GM19468 (cell line): ENCODE results near the gene LANCL2.

Source experiments
- ATAC-seq: cut with Tn5 transposase; IDR thresholded peaks from one replicate; pipeline ENCODE4 v1.9.1; 2021; ENCODE audit warnings: mild to moderate bottlenecking, moderate library complexity, moderate number of reproducible peaks; ENCODE audit not compliant: unreplicated experiment; ENCODE audit errors: extremely low read depth

LANCL2 gene

GRCh38 chr7:55360486-55360885 lies 4.7 kb upstream of the LANCL2 start:
- no peak for ATAC-seq

- ATAC-seq: no peak
These were observed 3.6 kb upstream of the LANCL2 start for GRCh38 chr7:55361560-55361959.

GRCh38 chr7:55362927-55363326 lies 2.2 kb upstream of the LANCL2 start:
- ATAC-seq: no peak

- ATAC-seq: no peak
These were observed 1.6 kb upstream of the LANCL2 start for GRCh38 chr7:55363386-55364170.

- peak; percentile 73 for ATAC-seq
These were observed 731 bp downstream of the LANCL2 start for GRCh38 chr7:55365675-55366460.

GRCh38 chr7:55366461-55367070 lies 1.4 kb downstream of the LANCL2 start:
- ATAC-seq: peak; percentile 2

GRCh38 chr7:55367283-55367840 lies 2.2 kb downstream of the LANCL2 start:
- ATAC-seq: no peak

GRCh38 chr7:55369427-55370400 lies 4.6 kb downstream of the LANCL2 start:
- no peak for ATAC-seq

- ATAC-seq: no peak
These were observed 9.1 kb downstream of the LANCL2 start for GRCh38 chr7:55374213-55374612.

- ATAC-seq: no peak
These were observed 10.1 kb downstream of the LANCL2 start for GRCh38 chr7:55375237-55375636.

- ATAC-seq: no peak
These were observed 12.2 kb downstream of the LANCL2 start for GRCh38 chr7:55377162-55377817.

GRCh38 chr7:55379285-55379684 lies 14.1 kb downstream of the LANCL2 start:
- no peak for ATAC-seq

GRCh38 chr7:55381189-55381588 lies 16.1 kb downstream of the LANCL2 start:
- ATAC-seq: no peak

- no peak for ATAC-seq
These were observed 16.6 kb downstream of the LANCL2 start for GRCh38 chr7:55381696-55382095.

- ATAC-seq: no peak
These were observed 17.1 kb downstream of the LANCL2 start for GRCh38 chr7:55382251-55382650.

- no peak for ATAC-seq
These were observed 21.4 kb downstream of the LANCL2 start for GRCh38 chr7:55386541-55386940.

GRCh38 chr7:55387062-55387965 lies 22.2 kb downstream of the LANCL2 start:
- no peak for ATAC-seq

- no peak for ATAC-seq
These were observed 31.2 kb downstream of the LANCL2 start for GRCh38 chr7:55396233-55396785.
